Lower leg skin (tissue), 4 donors: ENCODE measurements around the gene CAMKK2. TPM values are rescaled to one million over a fixed set of nuclear protein-coding genes. Genes with fewer than 3 reads are reported as not detected.

ENCODE experiments used
- DNase-seq, 2 donors: peaks; one replicate each; pipeline ENCODE4 v3.0.0-alpha.2; 2019; ENCODE audit warnings: low spot score in 2 of 2
- H3K4me3 ChIP-seq: fragments of 200-600 bp; sonication (generic); 2 replicates; pipeline ENCODE4 v1.5.1; 2017; ENCODE audit warnings: mild to moderate bottlenecking, low read depth; ENCODE audit not compliant: poor library complexity, severe bottlenecking
- CTCF ChIP-seq, 3 donors: fragments of 450-650 bp; IDR thresholded peaks; one replicate each; pipeline ENCODE4 v1.5.1; 2016; ENCODE audit warnings: antibody characterized with exemption in 3 of 3, mild to moderate bottlenecking in 3 of 3, moderate library complexity in 2 of 3
- POLR2A ChIP-seq, 2 donors: fragments of 450-650 bp; IDR thresholded peaks; one replicate each; pipeline ENCODE4 v1.6.1; 2016 to 2017; ENCODE audit warnings: antibody characterized with exemption in 2 of 2, mild to moderate bottlenecking in 1 of 2, moderate library complexity in 1 of 2
- WGBS, 2 donors: methylation state at CpG; one replicate each; pipeline ENCODE4 v1.1.5; 2018; 5-methylcytosine and 5-hydroxymethylcytosine counted together
- intact Hi-C: fragments of 100-400 bp; cut with DNase I; formaldehyde crosslinking; loops from one replicate; pipeline ENCODE4 v1.15.0; 2023; ENCODE audit warnings: low total_unique reads
- total RNA-seq, 4 donors: library from RNA; depleted of rRNA; stranded (reverse); fragments of >200 nt; gene quantifications; one replicate each; pipeline ENCODE4 v1.1.0, GENCODE V29; 2016

The CAMKK2 gene
- total RNA-seq, 4 donors from 2014 or later = 18.2 to 31.4 (median 21.5) TPM

- DNase-seq = no peak
- 34 to 39% methylated on average over 8 of the region's 8 CpGs for WGBS, 2 donors
- intact Hi-C loops = no loop called here
- no peak overlapping the region for H3K4me3 ChIP-seq
- no peak for TF ChIP-seq CTCF (IDR thresholded peaks at IDR 0.05)
- TF ChIP-seq POLR2A (IDR thresholded peaks at IDR 0.05) = no peak
Observed at GRCh38 chr12:121224591-121224990, 71.9 kb downstream of the CAMKK2 start.

DNA sequence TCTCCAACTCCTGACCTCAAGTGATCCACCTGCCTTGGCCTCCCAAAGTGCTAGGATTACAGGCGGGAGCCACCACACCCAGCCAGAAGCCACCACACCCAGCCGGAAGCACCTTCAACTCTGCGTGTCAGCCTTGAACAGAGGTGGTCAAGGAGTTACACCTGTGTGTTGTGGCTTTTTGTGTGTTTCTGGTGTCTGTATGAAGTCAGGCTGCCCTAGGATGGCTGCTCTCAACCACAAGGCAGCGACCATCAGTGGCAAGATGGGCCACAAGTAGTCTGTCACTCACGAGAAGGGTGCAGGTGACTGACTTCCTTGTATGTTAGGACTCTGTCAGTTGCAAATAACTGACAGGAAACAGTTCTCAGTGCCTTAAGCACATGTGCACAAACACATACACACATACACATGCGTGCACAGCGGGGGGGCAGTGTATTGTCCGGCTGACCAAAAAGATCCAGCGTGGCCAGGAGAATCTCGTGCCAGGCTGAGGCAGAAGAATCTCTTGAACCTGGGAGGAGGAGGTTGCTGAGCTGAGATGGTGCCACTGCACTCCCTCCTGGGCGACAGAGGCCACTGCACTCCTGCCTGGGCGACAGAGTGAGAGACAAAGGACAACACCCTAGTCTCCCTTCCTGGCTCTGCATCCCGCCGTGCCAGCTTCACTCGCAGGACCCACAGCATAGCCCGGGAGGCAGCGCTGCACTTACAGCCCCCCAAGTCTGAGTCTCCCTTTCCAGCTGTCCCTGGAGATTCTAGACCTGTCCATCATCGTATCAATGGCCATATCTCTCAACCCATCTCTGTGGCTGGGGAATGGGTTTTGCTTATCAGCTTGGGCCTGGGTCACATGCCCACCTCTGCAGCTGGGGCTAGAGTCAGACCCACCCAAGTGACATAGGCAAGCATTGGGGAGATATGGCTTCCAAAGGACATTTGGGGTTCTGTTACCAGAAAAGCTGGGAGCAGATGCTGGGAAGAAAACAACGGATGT, 72.9 kb downstream of the CAMKK2 start:
- DNase-seq = no peak
- intact Hi-C loops = no loop called here
- TF ChIP-seq CTCF (IDR thresholded peaks at IDR 0.05) (no peak), POLR2A (IDR thresholded peaks at IDR 0.05) (no peak)
- WGBS, 2 donors = 79 to 81% methylated on average over 19 of the region's 19 CpGs
- H3K4me3 ChIP-seq = no peak overlapping the region

DNA sequence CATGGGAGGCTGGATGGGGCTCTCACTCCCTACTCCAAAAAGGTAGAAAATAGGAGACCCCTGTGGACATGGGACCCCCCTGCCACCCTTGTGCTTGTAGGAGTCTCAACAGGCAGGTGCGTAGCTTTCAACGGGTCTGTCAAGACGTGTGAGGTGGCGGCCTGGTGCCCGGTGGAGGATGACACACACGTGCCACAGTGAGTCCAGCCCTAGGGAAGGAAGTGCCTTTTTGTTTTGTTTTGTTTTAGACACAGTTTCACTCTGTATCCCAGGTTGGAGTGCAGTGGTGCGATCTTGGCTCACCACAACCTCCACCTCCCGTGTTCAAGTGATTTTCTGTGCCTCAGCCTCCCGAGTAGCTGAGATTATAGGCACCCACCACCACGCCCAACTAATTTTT, 73.7 kb downstream of the CAMKK2 start:
- TF ChIP-seq POLR2A (IDR thresholded peaks at IDR 0.05) (no peak), CTCF (IDR thresholded peaks at IDR 0.05) (no peak)
- DNase-seq = no peak
- 88 to 96% methylated on average over 10 of the region's 10 CpGs for WGBS, 2 donors
- H3K4me3 ChIP-seq = no peak overlapping the region
- intact Hi-C loops = no loop called here

DNA sequence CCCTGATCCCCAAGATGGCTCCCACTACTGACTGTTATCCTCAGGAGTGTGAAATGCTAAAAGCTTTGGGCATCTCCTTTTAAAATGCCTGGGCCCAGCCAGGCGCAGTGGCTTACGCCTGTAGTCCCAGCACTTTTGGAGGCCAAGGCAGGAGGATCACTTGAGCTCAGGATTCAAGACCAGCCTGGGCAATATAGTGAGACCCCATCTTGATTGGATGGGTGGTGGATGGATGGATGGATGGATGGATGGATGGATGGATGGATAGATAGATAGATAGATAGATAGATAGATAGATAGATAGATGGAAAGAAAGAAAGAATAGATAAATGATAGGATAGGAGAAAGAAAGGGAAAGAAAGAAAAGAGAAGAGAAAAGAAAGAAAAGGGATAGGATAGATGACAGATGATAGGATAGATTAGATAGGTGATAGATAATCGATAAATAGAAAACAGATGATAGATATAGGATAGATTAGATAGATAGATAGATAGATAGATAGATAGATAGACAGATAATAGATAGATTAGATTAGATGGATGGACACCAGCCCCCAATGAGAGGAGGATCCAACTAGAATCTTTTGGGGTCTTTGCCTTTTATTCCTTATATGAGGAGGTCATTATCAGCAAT, 77.0 kb downstream of the CAMKK2 start:
- no peak for TF ChIP-seq POLR2A (IDR thresholded peaks at IDR 0.05)
- TF ChIP-seq CTCF (IDR thresholded peaks at IDR 0.05) = no peak
- DNase-seq = no peak
- intact Hi-C loops = no loop called here
- WGBS, 2 donors = 95 to 96% methylated on average over 3 of the region's 3 CpGs
- no peak overlapping the region for H3K4me3 ChIP-seq

- intact Hi-C loops = no loop called here
- DNase-seq = no peak
- WGBS, 2 donors = 82 to 83% methylated on average over 18 of the region's 18 CpGs
- no peak overlapping the region for H3K4me3 ChIP-seq
- TF ChIP-seq CTCF (IDR thresholded peaks at IDR 0.05) (no peak), POLR2A (IDR thresholded peaks at IDR 0.05) (no peak)
Observed at GRCh38 chr12:121218588-121219352, 77.7 kb downstream of the CAMKK2 start.
